ENCODE results near the gene JUND. TPM values are rescaled to one million over a fixed set of nuclear protein-coding genes. Genes with fewer than 3 reads are reported as not detected.

The JUND gene
- total and polyA plus RNA-seq, 10 donors: 47.5 to 232 (median 146) TPM

GRCh38 chr19:18295034-18295451 is 13.6 kb upstream of the JUND start:
- DNase-seq: no peak
- 68 to 96% (median 80%) methylated on average over 4 of the region's 4 CpGs for WGBS, 5 donors
- Histone ChIP-seq H3K27ac (peak overlapping the region in 2 of 8 donors; percentile 97 to 100), H3K4me1 (peaks cover 25 to 48% (median 39%) of the 10 kb centered on the region in 6 donors), H3K27me3 (replicated peaks in 1 of 7) (no peaks in the 10 kb centered on the region), H3K36me3 (no peaks in the 10 kb centered on the region), H3K4me3 (no peak overlapping the region), H3K9me3 (no peaks in the 10 kb centered on the region)
- intact Hi-C loops (cut with DNase I; ENCODE audit: low total_unique reads): no loop called here
- TF ChIP-seq POLR2A (IDR thresholded peaks at IDR 0.05) (no peak), POLR2AphosphoS5 (IDR thresholded peaks at IDR 0.05) (no peak), CTCF (IDR thresholded peaks at IDR 0.05 in 8 of 11, conservative IDR thresholded peaks at IDR 0.05 in 3 of 11) (no peak)

- TF ChIP-seq POLR2AphosphoS5 (IDR thresholded peaks at IDR 0.05) (peak; percentile 29 to 63 (median 40)), CTCF (IDR thresholded peaks at IDR 0.05 in 8 of 11, conservative IDR thresholded peaks at IDR 0.05 in 3 of 11) (no peak), POLR2A (IDR thresholded peaks at IDR 0.05) (no peak)
- no peak overlapping the region for H3K4me3 ChIP-seq
- intact Hi-C loops (cut with DNase I; ENCODE audit: low total_unique reads): no loop called here
- 14 to 57% (median 43%) methylated on average over 5 to 9 of the region's 9 CpGs for WGBS, 5 donors
- H3K4me1 ChIP-seq: peaks cover 30 to 54% (median 45%) of the 10 kb centered on the region in 6 donors
- H3K27ac ChIP-seq: peak overlapping the region; percentile 22 to 100 (median 98)
- H3K27me3 ChIP-seq (replicated peaks in 1 of 7): no peaks in the 10 kb centered on the region
- peak; percentile 94 for DNase-seq
- H3K9me3 ChIP-seq: no peaks in the 10 kb centered on the region
- H3K36me3 ChIP-seq: no peaks in the 10 kb centered on the region
These were observed 13.0 kb upstream of the JUND start for GRCh38 chr19:18294467-18294864.

GRCh38 chr19:18293642-18294466 is 12.4 kb upstream of the JUND start:
- TF ChIP-seq POLR2AphosphoS5 (IDR thresholded peaks at IDR 0.05): no peak
- Histone ChIP-seq H3K4me3 (peak overlapping the region in 1 of 8 donors; percentile 78), H3K27ac (peak overlapping the region; percentile 95 to 100 (median 98)), H3K9me3 (no peaks in the 10 kb centered on the region), H3K27me3 (replicated peaks in 1 of 7) (no peaks in the 10 kb centered on the region), H3K36me3 (no peaks in the 10 kb centered on the region), H3K4me1 (peaks cover 31 to 60% (median 50%) of the 10 kb centered on the region in 6 donors)
- DNase-seq: no peak
- WGBS, 5 donors: 78 to 85% (median 83%) methylated on average over 18 of the region's 18 CpGs
- intact Hi-C loops (cut with DNase I; ENCODE audit: low total_unique reads): no loop called here

GRCh38 chr19:18292810-18293641 is 11.6 kb upstream of the JUND start:
- TF ChIP-seq POLR2AphosphoS5 (IDR thresholded peaks at IDR 0.05): peak; percentile 52 to 63 (median 58)
- no peak for TF ChIP-seq POLR2A (IDR thresholded peaks at IDR 0.05)
- H3K4me3 ChIP-seq: peak overlapping the region; percentile 45 to 78 (median 56)
- peaks cover 31 to 65% (median 51%) of the 10 kb centered on the region in 6 donors for H3K4me1 ChIP-seq
- intact Hi-C loops (cut with DNase I; ENCODE audit: low total_unique reads): no loop called here
- H3K27me3 ChIP-seq (replicated peaks in 1 of 7): no peaks in the 10 kb centered on the region
- peak; percentile 92 for DNase-seq
- H3K36me3 ChIP-seq: no peaks in the 10 kb centered on the region
- no peaks in the 10 kb centered on the region for H3K9me3 ChIP-seq
- peak overlapping the region; percentile 95 to 100 (median 98) for H3K27ac ChIP-seq
- 7 to 19% (median 11%) methylated on average over 24 to 31 of the region's 31 CpGs for WGBS, 5 donors
